Stomach (tissue), 4 donors: Measurements from ENCODE around the gene DBNL.
A peak's percentile ranks its signal among the peaks of the same experiment; 100 is the strongest.

Source experiments
- CTCF ChIP-seq, 7 experiments: fragments of 450-650 bp in 4 of 7; fragments of 200-600 bp in 3 of 7; sonication (generic) in 3 of 7; IDR thresholded peaks; one replicate each; pipeline ENCODE4 v1.5.1; 2016 to 2019; ENCODE audit warnings: antibody characterized with exemption in 7 of 7, control low read depth in 2 of 7, mild to moderate bottlenecking in 1 of 7
- EP300 ChIP-seq: sonication (generic); formaldehyde crosslinking; IDR thresholded peaks from one replicate; pipeline ENCODE4 v1.6.1; 2017; ENCODE audit warnings: antibody characterized with exemption
- POLR2A ChIP-seq, 4 donors: fragments of 450-650 bp; IDR thresholded peaks; one replicate each; pipeline ENCODE4 v1.6.1; 2016; ENCODE audit warnings: antibody characterized with exemption in 4 of 4, control low read depth in 2 of 4, mild to moderate bottlenecking in 1 of 4, moderate library complexity in 1 of 4
- POLR2AphosphoS5 ChIP-seq, 3 donors: sonication (generic); formaldehyde crosslinking; IDR thresholded peaks; one replicate each; pipeline ENCODE4 v1.6.1; 2016; ENCODE audit warnings: antibody characterized with exemption in 3 of 3

- TF ChIP-seq EP300 (no peak), CTCF (IDR thresholded peaks at IDR 0.05) (no peak), POLR2A (IDR thresholded peaks at IDR 0.05) (no peak), POLR2AphosphoS5 (IDR thresholded peaks at IDR 0.05) (peak in 1 of 3 donors; percentile 58)
Measured at GRCh38 chr7:44101966-44102845, 57.7 kb downstream of the DBNL start.
